Right renal cortex interstitium (tissue), 3 donors: Measurements from ENCODE around the gene FRAS1. TPM values are rescaled to one million over a fixed set of nuclear protein-coding genes. Genes with fewer than 3 reads are reported as not detected.
"Not testable (repeated sequence)": the region's sequence is repeated elsewhere in the genome, so short reads cannot be mapped to it uniquely, and the experiment has no call there.

Source experiments
- DNase-seq, 3 donors: peaks; one replicate each; pipeline ENCODE4 v3.0.0-alpha.2; 2013; ENCODE audit warnings: low read depth in 3 of 3, low spot score in 2 of 3
- polyA plus RNA-seq, 3 donors: library from polyadenylated mRNA; unstranded; fragments of 120-200 nt; gene quantifications; one replicate each; pipeline ENCODE4 v1.2.1, GENCODE V29; 2013; ENCODE audit not compliant: insufficient read length in 3 of 3

Gene FRAS1
- polyA plus RNA-seq, 3 donors = 70.4 to 83.3 (median 77.4) TPM

DNA sequence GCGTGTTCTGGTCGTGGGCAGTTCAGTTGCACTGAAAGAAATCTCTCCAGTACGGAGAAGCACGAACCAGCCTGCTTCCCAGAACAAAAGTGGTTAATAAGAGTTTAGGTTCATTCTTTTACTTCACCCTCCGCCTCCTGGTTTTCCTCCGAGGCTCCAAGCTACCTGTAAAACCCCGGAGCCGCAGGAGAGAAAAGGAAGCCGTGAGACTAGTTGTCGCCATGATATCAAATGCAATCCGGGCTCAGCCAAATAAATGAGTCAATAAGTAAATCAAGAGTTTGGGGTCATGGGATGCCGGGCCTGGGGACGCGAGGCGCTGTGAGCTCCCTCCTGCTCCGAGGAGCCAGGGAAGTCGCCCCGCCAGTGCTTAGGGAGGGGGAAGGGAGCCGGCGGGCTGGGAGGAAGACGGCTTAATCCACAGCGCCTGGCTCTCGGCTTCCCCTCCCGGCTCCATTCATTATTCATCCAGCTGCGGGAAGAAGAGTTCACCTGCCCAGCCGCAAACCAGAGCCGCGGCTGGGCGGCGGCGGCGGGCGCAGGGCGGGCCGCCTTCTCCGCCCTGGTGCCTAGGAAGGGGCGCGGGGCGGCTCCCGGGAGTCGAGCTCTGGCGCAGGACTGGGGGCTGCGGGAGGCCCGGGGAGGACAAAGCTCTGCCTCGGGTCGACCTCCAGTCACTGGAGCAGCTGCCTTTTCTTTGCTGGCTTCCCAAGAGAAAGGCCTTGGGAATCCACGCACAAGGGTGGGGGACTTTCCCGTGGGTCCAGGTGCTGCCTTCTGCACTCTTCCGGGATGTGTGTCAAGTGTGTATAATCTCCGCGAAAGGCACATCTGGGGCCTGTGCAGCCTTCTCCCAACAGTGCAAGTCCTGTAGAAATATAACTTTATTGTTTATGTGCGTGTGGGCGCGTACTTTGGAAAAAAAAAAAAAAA lies 1.7 kb downstream of the FRAS1 start:
- DNase-seq = peak in 1 of 3 donors; percentile 21

DNA sequence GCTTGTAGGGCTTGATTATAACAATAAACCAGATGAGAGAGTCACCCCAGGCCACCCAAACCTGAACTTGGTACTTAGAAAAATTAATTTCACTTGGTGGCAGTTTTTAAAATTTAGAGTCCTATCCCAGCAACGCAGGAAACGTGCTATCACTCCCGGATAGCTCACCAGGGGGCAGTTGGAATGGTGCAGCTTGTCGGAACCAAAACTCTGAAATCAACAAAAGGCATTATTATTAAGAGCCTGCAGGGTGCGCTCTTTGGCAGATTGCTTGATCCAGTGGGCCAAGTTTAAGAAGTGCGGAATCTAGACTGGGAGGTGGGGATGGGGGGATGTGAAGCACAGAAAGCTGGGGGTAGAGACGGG lies 2.4 kb downstream of the FRAS1 start:
- DNase-seq = peak; percentile 54 to 78 (median 76)

DNA sequence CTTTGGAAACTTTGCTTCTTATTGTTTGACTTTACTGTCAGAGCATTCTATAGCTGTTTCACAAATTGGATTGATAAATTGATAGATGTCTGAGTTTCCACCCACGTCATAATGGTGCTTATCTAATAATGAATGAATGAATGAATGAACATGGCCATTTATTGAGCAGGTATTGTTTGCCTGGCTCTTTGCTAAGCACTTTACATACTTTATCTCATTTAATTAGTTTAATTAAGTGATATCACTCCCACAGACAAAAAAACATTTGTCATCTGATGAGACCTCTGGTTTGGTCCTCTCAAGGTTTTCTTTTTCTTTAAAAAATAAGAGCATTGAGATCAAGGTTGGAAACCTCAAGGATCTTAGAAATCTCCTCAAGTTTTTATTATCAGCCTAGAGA lies 2.8 kb downstream of the FRAS1 start:
- no peak for DNase-seq

DNA sequence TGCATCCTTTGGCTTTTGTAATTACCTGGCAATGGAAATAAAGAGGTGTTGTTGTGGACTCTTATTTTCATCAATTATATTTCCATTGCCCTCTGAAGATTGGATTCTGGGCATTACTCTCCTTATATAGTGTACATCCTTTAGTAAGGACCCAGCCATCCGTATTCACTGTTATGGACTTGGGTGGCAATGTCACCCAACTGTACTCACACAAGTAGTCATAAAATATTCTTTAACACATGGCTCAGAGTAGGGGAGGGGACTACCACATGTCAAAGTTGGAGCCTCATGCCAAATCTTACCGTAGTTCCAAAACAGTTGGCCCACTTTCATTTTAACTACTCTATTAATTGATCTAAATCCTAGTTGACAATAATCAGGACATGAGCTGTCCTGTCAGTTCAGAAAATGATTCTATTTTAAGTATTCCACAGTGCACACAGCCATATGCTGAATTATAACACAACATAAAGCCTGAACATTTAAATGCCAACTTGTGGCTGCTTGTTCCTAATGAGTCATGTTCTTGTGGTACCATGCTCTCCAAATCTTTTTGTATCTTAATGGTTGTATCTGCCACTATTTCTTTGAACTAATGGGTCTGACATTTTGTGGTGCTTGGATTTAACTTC lies 4.9 kb downstream of the FRAS1 start:
- no peak for DNase-seq

DNA sequence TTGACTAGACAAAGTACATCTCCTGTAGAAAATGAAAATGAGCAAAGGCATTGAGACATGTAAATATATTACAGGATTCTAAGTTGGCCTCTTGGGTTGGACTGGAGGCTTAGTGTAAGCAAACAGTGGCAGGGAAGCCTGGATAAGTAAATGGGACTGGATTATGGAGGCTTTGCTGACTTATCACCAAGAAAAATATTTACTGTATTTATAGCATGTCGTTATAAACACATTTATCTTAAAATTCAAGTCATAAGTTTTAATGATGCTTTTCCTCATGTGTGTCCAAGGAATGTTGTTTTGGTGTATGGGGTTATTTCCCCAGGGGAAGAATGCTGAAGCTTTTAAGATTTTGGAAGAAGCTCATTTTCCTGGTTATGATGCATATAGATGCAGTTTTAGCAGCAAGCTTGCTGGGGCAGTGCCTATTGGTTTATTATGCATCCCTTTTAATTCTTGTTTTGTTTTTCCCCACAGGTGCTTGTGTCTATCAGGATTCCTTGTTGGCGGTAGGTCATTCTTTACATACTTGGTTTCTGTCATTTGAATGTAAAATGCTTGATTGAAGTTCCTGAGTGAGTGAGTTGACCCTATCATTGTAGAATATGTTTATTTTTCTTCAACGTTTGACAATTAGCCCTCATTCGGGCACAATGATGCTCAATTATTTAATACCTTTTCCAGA lies 8.5 kb downstream of the FRAS1 start:
- DNase-seq = peak in 2 of 3 donors; percentile 17 to 33

DNA sequence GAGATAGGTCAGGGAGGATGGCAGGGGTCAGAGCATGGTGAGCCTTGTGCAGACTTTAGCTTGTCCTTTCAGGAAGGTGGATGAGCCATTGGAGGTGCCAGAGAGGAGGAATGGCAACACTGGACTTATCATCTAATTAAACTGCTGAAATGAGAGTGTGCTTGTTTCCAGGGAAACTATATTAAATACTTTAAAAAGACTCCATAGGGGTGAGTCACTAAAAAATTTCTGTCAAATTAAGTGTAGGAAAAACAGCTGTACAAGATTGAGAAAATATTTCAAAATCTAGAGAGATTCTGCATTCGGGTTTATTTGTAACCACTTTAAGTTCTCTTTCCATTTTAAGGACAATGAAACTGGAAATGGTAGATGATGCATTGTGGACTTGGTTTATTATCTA lies 11.4 kb downstream of the FRAS1 start:
- no peak for DNase-seq

DNA sequence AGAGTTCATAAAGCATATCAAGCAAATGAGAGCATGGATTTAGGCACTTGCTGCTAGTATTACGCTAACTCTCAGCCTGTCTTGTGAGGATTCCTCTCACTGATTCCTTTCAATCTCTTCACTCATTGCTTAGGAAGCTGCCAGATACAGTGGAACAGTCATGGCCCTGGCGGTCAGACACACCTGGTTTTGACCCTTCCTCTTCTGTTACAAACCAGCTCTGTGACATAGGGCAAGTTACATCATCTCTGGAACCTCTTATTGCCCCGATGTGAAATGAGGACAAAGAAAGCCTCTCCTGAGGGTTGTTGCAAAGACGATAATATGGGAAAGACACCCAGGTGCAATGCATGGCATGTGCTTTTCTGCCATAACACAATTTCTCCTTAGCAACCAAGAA lies 12.2 kb downstream of the FRAS1 start:
- DNase-seq = no peak

DNA sequence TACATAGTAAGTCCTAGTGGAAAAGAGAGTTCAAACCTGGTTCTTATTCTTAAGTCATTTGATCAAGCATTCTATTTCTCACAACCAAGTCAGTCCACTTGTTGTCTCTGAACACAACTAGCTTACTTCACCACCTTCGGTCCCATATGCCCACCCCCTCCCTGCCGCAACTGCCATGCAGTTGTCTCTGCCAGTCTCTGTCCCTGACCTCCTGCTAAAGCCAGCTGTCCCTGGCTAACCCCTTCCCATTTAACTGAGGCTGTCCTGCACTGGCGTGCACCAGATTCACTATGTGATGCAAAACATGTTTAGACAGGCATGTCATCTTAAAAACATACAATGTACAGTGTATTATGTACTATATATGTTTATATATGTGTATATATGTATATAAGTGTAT lies 12.7 kb downstream of the FRAS1 start:
- DNase-seq = no peak

DNA sequence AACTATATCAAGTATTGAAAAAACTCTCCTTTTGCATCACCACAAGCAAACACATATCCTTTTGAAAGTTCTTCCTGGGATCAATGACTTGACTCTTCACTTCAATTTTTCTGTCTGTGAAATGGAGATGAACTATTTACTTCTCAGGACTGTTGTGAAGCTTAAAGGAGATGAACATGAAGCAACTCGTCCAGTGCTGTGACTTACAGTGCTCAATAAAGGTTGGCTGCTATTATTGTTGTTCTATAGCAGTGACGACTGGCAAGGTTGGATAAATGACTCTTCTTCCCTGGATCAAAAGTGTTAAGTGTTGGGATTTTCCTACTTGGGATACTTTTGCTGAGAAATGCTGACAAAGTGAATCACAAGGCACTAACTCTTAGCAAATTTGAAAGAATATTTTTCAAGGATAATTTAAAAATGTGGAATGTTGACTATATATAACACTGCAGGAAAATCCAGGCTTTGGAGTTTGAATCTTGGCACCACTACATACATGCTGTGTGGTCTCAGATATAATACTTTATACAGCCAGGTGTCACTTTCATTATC lies 13.7 kb downstream of the FRAS1 start:
- DNase-seq = no peak

DNA sequence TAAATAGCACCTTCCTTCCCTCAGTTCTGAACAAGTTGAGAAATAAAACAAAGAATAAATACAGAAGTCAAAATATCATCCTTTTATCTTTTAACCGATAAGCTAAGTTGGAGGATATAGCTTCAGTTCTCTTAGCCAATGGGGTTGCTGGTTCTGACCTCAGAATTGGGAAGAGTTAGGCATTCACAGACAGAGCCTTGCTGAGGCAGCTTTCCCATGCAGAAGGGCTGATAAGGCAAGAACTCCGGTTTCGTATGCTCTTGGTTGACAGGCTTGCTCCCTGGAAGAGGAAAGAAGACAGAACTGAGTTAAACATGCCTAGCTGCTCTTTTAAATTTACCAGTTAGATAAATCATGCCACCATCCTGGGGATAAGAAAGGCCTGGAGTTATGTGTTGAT lies 17.6 kb downstream of the FRAS1 start:
- DNase-seq = no peak

DNA sequence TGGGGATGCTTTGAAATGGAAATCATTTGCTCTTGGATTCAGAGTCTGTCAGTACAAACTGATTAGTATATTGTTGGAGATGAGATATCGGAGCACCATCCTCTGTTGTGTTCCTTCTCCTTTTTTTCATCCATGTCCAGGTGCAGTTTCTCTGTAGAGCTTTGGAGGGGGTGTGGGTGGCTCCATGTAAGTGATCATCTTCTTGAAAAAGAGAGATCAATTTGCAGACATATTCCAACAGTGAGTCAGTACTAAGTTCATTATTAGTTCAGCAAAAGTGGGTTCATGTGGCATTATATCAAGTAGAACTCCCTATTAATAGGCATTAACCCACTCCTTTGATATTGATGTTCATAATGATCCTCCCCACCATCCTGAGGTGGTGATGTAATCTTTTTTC lies 18.9 kb downstream of the FRAS1 start:
- DNase-seq = no peak

DNA sequence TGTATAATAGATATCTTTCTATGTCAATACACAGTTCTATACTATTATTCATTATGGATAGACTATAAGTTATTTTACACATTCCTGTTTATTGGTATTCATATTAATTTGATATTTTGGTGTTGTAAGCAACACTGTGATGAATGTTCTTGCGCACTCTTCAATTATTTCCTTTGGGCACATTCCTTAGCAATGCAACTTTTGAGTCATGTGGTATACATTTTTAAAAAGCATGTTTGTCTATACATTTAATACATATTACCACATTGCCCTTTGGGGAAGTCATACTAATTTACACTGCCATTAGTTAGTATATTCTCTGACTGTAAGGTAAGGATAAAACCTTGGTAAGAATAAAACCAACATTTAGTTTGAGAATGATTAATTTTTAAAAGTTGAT lies 21.0 kb downstream of the FRAS1 start:
- DNase-seq = no peak

DNA sequence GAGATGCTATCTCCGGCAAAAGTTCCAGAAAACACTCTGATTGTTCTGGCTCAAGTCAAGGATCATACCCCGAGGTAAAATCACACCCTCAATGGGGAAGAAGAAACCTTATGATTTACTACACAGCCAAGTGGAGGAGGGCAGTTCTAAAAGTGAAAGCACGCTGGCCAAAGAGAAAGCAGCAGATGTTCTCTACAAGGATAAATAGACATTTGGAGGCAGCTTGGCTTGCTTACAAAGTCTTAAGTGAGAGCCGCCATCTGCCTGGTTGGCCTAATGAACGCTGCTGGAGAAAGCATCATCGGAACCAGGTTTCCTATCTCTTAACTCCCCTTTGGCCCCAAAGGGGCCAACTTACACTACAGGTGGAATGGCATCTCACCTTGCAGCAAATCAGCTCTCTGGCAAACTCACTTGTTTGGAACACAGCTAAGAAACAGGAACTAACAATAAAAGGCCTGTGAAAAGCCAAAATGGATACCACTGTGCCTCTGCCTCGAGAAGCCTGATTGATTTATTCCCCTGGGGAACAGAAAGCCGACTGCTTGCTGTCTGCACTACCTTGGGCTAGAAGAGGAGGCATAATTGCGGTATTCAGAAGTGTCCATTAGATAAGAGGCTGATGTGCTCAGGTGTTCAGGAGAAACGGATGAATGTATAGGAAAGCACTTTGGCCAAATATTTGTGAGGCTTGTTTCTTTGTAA lies 22.8 kb downstream of the FRAS1 start:
- DNase-seq = no peak

DNA sequence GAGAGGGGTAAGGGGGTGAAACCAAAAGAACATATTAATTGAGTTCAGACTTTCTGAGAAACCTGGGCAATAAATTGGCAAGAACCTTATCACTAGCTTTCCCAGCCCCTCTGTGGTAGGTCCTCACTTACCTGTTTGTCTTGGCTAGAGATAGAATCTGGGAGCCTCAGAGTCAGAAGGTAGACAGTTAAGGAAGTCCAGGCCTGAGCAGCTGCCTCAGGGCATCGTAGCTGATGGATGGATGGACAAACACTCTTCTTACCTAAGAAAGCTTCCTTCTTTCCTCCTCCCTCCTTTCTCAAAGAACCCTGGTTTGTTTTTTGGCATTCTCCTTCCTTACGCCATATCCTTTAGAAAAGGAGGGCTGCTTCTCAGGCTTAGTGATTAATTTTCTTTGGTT lies 24.4 kb downstream of the FRAS1 start:
- DNase-seq = no peak

DNA sequence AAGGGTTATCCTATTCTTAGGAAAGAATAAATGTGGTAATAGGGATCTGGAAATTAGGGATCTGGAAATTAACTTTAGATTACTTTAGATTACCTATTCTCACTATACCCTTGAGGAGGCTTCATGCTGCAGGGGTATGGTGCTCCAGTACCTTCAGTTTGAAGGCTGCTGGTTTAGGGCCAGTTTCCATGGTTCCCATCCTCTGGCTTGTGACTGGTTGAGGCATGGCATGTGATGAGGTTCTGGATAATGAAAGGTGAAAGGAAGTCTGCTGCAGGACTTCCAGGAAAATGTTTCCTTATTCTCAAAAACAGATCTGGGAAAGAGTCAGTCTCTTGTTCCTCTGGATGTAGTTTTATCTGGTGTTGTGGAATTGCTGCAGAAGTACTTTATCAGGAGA lies 25.9 kb downstream of the FRAS1 start:
- no peak for DNase-seq

DNA sequence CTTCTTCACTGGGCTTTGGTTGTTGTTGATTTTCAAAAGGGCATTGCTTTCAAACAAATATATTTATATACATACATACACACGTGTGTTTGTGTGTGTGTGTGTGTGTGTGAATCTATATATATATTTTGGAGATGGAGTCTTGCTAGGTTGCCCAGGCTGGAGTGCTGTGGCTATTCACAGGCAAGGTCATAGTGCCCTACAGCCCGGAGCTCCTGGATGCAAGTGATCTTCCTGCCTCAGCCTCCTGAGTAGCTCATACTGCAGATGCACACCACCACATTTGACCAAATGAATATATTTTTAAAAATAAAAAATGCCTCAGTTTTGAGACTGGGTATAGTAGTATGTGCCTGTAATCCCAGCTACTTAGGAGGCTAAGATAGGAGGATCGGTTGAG lies 34.4 kb downstream of the FRAS1 start:
- DNase-seq = no peak

DNA sequence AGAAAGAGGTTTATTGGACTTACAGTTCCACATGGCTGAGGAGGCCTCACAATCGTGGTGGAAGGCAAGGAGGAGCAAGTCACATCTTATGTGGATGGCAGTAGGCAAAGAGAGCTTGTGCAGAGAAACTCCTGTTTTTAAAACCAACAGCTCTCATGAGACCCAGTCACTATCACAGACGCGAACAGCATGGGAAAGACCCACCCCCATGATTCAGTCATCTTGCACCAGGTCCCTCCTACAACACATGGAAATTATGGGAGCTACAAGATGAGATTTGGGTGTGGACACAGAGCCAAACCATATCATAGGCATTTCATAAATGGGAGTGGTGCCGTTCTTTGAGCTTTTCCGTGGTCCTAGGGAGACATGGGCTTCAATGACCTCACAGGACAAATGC lies 35.2 kb downstream of the FRAS1 start:
- not testable (repeated sequence) for DNase-seq

DNA sequence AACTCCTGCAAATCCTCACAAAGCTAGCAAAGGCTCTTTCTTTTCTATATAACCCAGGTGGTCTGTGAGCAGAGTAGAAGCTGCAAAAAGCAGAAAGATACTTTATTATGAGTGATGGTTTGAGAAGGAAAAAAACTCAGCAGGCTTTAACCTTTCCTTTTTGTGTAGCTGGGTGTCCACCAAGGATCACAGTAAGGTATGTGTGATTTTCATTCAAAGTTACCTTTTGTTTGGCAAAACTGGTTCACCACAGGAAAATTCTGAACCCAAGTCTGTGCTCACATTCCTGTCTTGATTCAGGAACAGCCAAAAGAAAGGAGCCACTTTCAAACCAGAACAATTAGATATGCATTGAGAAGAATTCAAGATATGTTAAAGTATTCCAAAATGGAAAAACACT lies 35.7 kb downstream of the FRAS1 start:
- no peak for DNase-seq

DNA sequence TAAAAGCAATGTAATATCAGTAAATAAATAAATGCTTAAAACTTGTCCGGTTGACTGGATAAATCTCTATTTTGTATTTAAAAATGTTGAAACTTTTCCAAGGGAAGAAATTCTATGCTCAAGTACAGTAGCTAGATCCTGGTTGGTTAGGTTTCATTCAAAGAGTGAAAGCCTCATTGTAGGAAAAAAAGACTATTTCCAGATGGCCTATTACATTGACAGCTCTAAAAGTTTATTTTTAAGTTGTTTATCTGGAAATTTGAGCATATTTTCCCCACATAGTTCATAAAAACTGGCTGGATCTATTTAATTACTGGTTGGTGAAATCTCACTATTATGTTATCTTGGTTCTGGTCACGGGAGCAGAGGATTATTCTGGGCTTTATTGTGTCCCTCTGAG lies 38.0 kb downstream of the FRAS1 start:
- DNase-seq = no peak

DNA sequence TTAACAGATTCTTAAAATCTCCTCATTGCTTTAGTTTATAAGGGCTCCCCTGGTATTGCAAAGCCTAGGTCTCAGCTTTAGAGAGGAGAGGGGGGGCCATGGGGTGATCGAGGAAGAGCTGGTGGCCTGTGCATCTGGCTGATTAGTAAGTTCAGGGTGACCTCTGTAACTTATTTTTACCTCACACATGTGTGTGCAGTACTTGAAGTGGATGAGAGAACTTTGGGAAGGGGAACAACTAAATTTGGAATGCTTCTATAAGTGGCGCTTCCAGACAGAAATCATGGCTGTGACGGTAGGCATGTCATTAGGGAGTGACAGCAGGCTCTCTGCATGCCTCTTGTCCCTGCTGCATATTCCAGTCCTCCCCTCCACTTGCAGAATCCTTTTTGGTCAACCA lies 41.9 kb downstream of the FRAS1 start:
- no peak for DNase-seq

DNA sequence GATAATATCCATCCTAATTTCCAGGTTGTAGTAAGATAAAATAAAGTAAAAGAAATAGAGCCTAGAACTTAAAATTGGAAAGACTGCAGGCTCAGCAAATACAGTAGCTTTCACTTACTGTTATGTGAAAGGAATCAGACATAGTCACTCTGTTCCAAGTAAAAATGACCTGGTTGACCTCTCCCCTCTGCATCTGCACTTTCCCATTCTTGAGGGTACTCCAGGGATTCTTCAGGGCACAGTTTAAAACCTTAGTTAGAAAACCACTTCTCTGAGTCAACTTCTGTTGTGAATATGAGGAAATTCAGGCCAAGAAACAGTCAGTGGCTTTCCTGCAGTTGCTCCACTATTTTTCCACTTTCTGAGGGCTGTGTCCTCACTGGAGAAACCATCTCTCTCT lies 42.9 kb downstream of the FRAS1 start:
- no peak for DNase-seq
